ENCODE results near the gene DYNLT1.
A peak's percentile ranks its signal among the peaks of the same experiment; 100 is the strongest.
"Not testable (repeated sequence)": the region's sequence is repeated elsewhere in the genome, so short reads cannot be mapped to it uniquely, and the experiment has no call there.

The DYNLT1 gene

DNA sequence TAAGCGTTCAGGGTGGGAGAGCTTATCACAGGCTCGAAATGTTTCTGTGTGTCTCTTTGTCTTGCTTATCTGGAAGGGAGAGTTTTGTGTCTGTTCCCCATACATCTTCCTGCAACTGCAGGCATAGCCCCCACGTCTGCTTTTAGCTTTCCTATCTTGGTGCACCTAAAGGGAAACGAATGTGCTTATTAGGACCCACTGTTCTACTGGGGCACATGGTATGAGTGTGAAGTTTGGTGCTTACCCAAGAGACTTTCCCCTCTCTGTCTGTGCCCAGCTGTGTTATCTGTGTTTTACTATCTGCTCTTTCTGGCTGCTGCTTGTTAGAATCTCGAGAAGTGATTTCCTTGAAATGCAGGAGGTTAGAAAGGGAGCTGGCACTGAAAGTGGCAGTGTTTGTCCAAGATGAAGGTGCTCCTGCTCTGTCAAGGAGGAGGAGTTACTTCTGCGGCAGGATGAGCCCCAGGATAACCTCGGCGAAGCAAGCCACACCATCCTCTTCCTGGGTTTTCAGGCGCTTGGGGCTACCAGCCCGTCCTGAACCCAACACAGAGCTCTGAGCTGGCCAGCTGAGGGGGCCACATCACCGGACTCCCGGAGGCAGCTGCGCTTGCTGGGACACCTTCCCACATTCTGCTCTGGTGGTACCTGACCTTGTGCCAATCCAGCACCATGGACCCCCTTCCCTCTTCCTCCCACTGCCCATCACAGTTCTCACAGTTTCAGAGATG, 23.4 kb downstream of the DYNLT1 start:
- no peak for DNase-seq

GRCh38 chr6:158619922-158620801, 24.4 kb downstream of the DYNLT1 start:
- DNase-seq, result no peak

GRCh38 chr6:158618289-158618688, 26.3 kb downstream of the DYNLT1 start:
- not testable (repeated sequence) for DNase-seq

GRCh38 chr6:158614606-158615005, 29.9 kb downstream of the DYNLT1 start:
- not testable (repeated sequence) for DNase-seq

GRCh38 chr6:158611541-158612370, 32.8 kb downstream of the DYNLT1 start:
- no peak for DNase-seq

DNA sequence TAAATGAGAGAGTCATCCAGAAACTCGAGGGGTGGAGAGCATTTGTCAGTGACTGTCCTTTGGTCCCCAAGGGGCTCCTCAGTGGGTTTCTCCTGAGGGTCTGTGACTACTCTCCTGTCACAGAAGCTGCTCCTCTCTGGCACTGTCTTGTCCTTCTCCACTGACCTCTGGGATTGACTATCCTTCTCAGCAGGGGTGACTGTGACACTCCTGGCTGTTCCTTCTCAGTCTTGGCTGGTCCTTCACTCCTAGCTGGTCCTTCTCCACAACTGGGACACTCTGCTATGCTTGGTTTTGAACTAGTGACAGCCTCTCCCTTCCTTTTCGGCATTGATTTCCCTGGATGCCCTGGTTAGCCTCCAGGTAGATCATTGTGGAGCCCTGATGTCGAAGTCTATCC, 33.5 kb downstream of the DYNLT1 start:
- DNase-seq, result no peak

- no peak for DNase-seq
Measured at GRCh38 chr6:158610319-158610968, 34.1 kb downstream of the DYNLT1 start.

DNA sequence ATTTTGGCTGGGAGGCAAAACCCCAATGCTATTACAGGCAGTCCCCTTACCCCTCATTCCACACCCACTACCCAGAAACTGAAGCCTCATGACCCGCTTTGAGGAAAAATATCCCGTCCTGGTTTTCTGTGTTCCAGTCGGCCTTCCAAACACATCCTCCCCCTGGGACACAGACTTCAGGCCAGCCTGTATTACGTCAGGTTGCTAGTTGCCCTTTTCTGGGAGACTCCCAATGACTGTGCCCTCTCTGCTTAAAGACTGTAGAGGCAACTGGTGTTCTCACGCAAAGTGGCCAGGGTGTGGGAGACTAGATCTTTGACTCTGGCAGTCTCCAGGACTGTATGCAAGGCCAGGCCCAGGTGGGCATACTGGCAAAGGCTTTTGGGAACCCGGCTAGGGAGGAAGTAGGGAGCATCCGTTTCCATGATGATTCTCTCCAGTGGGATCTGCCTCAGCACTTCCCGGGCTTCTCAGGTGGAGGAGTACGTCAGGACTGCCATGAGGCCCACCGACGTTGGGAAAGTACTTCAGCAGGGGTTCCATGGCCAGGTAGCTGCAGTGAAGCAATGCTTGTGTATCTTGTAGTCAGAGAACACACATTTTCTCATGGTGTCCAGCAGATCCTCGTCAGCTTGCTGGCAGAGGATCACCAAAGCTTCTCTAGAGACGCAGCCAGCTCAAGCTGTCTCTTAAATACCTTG, 34.9 kb downstream of the DYNLT1 start:
- DNase-seq, result no peak

- DNase-seq, result no peak
Measured at GRCh38 chr6:158608221-158608620, 36.3 kb downstream of the DYNLT1 start.

DNA sequence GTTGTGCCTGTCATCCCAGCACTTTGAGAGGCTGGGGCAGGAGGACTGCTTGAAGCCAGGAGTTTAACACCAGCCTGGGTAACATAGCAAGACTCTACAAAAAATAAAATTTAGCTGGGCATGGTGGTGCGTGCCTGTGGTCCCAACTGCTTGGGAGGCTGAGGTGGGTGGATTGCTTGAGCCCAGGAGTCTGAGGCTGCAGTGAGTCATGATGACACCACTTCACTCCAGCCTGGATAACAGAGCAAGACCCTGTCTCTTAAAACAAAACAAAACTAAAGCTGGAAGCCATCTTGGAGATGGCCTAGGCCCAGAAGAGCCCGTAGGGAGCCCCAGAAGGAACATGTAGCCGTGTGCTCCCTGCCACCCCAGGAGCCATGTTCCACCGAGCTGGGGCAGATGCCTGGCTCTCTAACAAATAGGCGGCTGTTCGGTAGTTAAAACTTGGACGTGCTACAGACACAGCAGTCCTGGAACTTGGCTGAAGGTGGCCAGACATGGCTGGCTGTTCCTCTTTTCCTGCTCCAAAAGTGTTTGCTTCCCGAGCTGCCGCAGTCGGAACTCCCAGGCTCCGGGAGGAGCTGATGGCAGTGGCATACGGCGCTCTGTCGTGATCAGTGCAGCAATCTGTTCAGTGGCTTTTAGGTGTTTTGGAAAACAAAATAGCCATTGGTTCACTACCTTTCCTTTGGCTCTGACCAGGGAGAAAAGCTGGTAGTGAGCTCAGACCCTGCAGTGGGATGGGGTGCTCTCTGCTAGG, 37.0 kb downstream of the DYNLT1 start:
- no peak for DNase-seq

DNA sequence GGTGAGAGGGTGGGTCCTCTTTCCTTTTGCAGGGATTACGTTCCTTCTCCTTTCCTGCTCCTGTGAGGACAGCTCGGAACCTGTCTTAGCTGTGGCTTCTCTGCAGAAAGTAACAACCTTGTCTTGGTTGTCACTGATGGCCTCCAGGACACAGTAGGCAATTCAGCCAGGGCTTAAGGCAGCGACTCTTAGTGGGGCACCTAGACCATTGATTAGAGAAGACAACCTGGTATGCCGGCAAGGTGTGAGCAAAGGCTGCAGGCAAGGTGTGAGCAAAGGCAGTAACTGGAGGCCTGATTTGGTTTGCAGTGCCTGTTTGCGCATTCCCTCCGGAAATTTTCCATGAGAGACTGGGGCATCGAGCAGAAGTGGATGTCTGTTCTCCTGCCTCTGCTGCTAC, 37.6 kb downstream of the DYNLT1 start:
- DNase-seq, result no peak

DNA sequence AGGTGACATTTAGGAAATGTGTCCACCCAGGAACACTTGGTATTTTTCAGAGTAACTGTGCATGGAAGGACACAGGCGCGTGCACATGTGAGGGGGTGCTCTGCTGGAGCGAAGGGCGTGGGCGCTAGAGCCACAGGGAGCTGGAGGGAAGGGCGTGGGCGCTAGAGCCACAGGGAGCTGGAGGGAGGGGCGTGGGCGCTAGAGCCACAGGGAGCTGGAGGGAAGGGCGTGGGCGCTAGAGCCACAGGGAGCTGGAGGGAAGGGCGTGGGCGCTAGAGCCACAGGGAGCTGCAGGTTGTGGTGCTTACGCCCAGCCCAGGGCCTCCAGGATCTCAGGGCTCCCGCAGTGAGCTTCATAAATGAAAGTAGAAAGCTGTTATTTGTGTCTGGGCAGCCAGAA, 38.5 kb downstream of the DYNLT1 start:
- not testable (repeated sequence) for DNase-seq

DNA sequence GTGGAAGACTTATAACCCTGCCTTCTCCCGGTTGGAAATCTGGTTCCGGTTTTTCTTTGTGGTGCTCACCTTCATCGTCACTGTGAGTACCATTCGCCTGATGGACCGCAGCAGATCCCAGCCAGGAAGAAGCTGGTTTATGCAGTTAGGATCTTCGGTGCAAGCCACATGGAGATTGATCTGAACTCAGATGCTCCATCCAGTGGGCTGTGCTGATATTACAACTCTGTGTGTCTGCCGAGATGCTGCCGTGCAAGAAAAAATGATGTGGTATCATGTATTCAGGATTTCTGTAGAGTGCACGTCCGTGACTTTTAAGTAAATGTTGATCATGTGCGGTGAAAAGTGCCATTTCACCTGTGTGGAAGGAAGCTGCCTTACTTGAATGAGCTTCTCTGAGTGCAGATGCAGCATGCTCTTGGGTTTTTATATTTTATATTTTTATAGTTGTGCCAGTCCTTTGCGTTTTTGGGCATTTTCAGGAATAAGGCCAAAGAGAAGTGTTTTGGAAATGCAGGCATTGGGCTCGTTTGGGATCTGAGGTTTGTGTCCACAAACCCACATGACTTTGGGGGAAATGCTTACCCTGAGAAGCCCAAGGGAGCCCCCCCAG, 39.2 kb downstream of the DYNLT1 start:
- peak; percentile 61 for DNase-seq

GRCh38 chr6:158604048-158604406, 40.5 kb downstream of the DYNLT1 start:
- no peak for DNase-seq

DNA sequence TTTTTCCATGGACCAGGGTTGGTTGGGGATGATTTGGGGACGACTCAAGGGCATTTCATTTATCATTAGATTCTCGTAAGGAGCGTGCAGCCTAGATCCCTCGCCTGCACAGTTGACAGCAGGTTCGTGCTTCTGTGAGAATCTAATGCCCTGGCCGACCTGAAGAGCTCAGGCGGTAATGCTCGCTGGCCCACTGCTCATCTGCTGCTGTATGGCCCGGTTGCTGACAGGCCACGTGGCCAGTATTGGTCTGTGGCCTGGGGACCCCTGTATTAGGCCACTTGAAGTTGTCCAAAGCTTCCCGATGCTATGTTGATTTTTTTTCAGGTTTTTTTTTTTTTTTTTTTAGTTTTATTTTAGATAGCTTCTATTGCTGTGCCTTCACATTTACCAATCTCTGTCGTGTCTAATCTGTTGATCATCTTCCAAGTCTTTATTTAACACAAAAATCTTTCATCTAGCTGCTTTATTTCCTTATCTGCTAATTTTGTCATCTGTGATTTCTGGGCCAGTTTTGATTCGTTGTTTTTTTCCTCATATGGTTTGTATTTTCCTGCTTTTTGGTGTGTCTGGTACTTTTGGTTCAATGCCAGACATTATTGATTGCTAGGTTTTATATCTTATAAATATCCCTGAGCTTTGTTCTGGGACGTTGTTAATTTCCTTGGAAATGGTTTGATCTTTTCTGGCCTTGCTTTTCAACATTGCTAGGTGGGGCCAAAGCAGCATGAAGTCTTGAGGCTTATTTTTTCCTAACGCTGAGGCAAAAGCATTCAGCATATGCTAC, 41.1 kb downstream of the DYNLT1 start:
- no peak for DNase-seq

- no peak for DNase-seq
Measured at GRCh38 chr6:158599635-158600034, 44.9 kb downstream of the DYNLT1 start.

- no peak for DNase-seq
Measured at GRCh38 chr6:158597565-158597964, 47.0 kb downstream of the DYNLT1 start.

GRCh38 chr6:158596861-158597260, 47.7 kb downstream of the DYNLT1 start:
- DNase-seq, result no peak

DNA sequence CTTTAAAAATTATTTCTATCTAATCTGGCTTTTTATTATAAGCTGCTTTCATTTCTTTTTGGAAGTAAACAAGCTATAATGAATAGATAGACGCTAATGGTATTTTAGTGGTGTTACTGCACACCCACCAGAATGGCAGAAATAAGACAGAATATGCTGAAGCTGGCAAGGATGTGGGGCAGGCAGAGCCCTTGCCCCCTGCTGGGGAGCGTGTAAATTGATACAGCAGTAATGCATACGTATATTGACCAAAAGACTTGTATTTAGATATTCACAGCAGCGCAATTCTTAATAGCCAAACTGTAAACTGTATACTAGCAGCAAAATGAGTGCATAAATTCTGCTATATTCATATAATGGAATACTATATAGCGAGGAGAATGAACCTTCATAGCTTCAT, 49.3 kb downstream of the DYNLT1 start:
- DNase-seq, result no peak

DNA sequence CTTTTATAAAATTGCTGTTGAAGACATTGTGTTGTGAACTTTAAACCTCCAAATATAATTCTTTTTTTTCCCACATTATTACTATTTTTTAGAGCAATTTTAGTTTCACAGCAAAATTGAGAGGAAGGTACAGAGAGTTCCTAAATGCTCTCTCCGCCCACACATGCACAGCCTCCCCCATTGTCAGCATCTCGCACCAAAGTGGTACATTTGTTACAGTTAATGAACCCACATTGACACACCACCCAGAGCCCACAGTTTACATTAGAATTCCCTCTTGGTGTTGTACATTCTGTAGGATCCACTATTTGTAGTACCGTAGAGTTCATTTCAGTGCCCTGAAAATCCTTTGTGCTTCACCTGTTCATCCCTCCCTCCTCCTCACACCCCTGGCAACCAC, 50.9 kb downstream of the DYNLT1 start:
- no peak for DNase-seq
